ENCODE data around the gene HSPA1B. TPM values are rescaled to one million over a fixed set of nuclear protein-coding genes. Genes with fewer than 3 reads are reported as not detected.

Gene HSPA1B
- polyA plus RNA-seq, 1 of the 3 experiments (the other 2 are of a cell fraction) = 96.3 TPM

DNA sequence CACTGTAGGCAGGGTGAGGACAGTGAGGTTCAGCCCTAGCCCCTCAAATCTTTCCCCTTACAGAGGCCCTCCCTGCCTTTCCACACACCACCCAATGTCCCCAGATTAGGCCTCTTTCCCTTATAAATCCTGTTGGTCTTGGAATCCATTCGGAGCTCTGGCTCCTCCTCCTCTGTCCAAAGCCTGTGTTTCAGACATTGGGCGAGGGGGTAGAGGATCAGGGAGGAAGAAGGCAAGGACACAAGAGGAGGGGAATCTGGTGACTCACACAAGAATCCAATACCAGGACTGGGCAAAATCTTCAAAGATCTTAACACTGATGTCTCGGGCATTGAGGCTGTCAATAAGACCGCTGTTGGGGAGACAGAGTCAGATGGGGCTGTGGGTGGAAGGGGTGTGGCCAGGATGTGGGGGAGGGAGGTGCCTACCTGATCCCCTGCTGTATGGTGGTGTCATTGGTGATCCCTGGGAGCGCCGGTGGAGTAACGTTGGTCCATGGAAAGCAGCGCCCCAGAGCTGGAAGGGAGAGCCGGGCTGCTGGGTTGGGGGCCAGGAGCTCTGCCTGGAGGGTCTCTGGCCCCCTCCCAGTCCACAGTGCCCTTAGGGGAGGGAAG, 43.6 kb downstream of the HSPA1B start (continued):
- no peak for TF ChIP-seq REST (IDR thresholded peaks at IDR 0.05; ENCODE audit: low read depth, low read length)
- TF ChIP-seq PBX3 (IDR thresholded peaks at IDR 0.05) = no peak
- no peak for TF ChIP-seq USF1 (IDR thresholded peaks at IDR 0.05; ENCODE audit: borderline replicate concordance, low read depth)
- TF ChIP-seq GATA2 (CRISPR knock-in tag; IDR thresholded peaks at IDR 0.05) = no peak

DNA sequence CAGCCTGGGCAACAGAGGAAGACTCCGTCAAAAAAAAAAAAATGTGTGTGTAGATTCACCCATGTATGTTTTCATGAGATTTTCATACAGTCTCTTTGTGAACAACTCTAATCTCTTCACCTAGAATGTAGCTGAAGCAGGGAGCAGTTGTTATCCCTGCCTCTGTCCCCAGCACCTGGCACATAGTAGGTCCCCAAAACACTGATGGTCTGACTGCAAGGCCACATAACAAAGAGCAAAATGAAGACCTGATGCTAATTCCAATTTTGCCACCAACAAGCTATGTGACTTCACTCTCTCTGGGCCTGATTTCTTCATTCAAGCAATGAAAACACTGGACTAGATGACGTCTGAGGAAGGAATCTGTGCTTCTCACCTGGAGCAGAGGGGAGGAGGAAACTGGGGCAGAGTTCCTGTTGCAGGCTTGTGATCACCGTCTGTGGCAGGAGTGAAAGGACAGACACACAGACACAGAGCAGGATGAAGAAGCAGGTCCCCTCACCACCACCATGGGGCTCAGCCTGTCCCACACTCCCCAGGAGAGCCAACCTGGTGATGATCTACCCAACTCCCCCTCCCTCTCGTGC, 46.6 kb downstream of the HSPA1B start:
- H3K9me2 ChIP-seq = no peaks in the 10 kb centered on the region
- H4K20me1 ChIP-seq (ENCODE audit: insufficient read depth) = no peaks in the 10 kb centered on the region
- H3K36me3 ChIP-seq (replicated peaks in 1 of 2; ENCODE audit: control insufficient read depth in 1 of 2, insufficient read depth in 2 of 2, low read length in 1 of 2) = no peaks in the 10 kb centered on the region
- no peak overlapping the region for H3K27ac ChIP-seq (ENCODE audit: low read depth in 2 of 2, low read length in 1 of 2)
- peaks cover 0 to 4% of the 10 kb centered on the region in 2 experiments; a peak in 1 of 4 replicates for H3K4me1 ChIP-seq (ENCODE audit: control insufficient read depth in 1 of 2, insufficient read depth in 2 of 2, low read depth in 1 of 2, low read length in 1 of 2)
- H3K4me2 ChIP-seq = no peak overlapping the region
- ChIA-PET POLR2A (interaction anchor here (0.9 kb wide), 1 partner anchor 23 kb away, joined by 3 read pairs; the partner anchor contains the start of gene EHMT2), CTCF (interaction anchor here (1.1 to 1.3 kb wide), 2 partner anchors 15 to 145 kb away, joined by 3 read pairs; partner anchors contain the start of gene DDAH2)
- no peak for DNase-seq
- H3K9ac ChIP-seq = no peak overlapping the region
- 72% methylated on average over 4 of the region's 4 CpGs for WGBS (ENCODE audit: low lambda C conversion rate)
- H3K79me2 ChIP-seq (ENCODE audit: insufficient read depth) = no peaks in the 10 kb centered on the region
- no peak overlapping the region for H3K4me3 ChIP-seq (ENCODE audit: low read depth in 2 of 2, low read length in 1 of 2)
- H2AFZ ChIP-seq (ENCODE audit: low read depth) = no peak overlapping the region
- H3K9me3 ChIP-seq = no peaks in the 10 kb centered on the region
- no peaks in the 10 kb centered on the region for H3F3A ChIP-seq (replicated peaks; ENCODE audit: insufficient read depth)
- no peaks in the 10 kb centered on the region for H3K27me3 ChIP-seq (ENCODE audit: insufficient read depth)
- TF ChIP-seq RAD21 (IDR thresholded peaks at IDR 0.05; ENCODE audit: low read length) (no peak), USF2 (IDR thresholded peaks at IDR 0.05; ENCODE audit: borderline replicate concordance, low read depth, low read length) (no peak), TCF12 (IDR thresholded peaks at IDR 0.05) (no peak), RCOR1 (IDR thresholded peaks at IDR 0.05; ENCODE audit: low read length) (no peak), IRF3 (IDR thresholded peaks at IDR 0.05; ENCODE audit: low read depth, low read length) (no peak), NRF1 (IDR thresholded peaks at IDR 0.05; ENCODE audit: low read depth, low read length) (no peak), EZH2phosphoT487 (IDR thresholded peaks at IDR 0.05; ENCODE audit: borderline replicate concordance, low read depth) (no peak), POLR2AphosphoS5 (IDR thresholded peaks at IDR 0.05; ENCODE audit: low read depth, low read length) (no peak), USF1 (IDR thresholded peaks at IDR 0.05; ENCODE audit: borderline replicate concordance, low read depth) (no peak), CTCF (IDR thresholded peaks at IDR 0.05) (no peak), PBX3 (IDR thresholded peaks at IDR 0.05) (no peak), MXI1 (IDR thresholded peaks at IDR 0.05; ENCODE audit: low read depth, low read length) (no peak)
